HepG2 (cell line): ENCODE measurements around the gene KCNF1. TPM values are rescaled to one million over a fixed set of nuclear protein-coding genes. Genes with fewer than 3 reads are reported as not detected.

Source experiments
- ATAC-seq: fragments of 200-7000 bp; cut with Tn5 transposase; 3 replicates; pipeline ENCODE4 v1.9.1; 2020; ENCODE audit warnings: mild to moderate bottlenecking, moderate library complexity
- BruUV-seq: library from RNA; stranded (reverse); fragments of 400-500 nt; replicated peaks from 2 replicates; lab custom pipeline; 2021; lab: Mats Ljungman, UMichigan
- CTCF ChIA-PET: fragments of 300-600 bp; formaldehyde crosslinking; extraction: SDS; loops from one replicate; lab custom pipeline; 2021; ENCODE audit warnings: low total read pairs, inconsistent platforms, low intra/inter-chr PET ratio; lab: Yijun Ruan, JAX
- POLR2A ChIA-PET: fragments of 350-600 bp; sonication (Branson Sonifier 250); formaldehyde crosslinking; loops from one replicate; lab custom pipeline; 2020; ENCODE audit warnings: antibody characterized with exemption, inconsistent platforms; lab: Yijun Ruan, JAX
- DNase-seq: peaks from one replicate; pipeline ENCODE4 v3.0.0-alpha.2; 2015; ENCODE audit warnings: low spot score
- FAIRE-seq: peaks from 3 replicates; lab custom pipeline; 2011; peaks lifted over from hg19 to GRCh38; lab: Jason Lieb, UNC
- H2AFZ ChIP-seq: one replicate; pipeline ENCODE4 v1.6.1; 2011; ENCODE audit warnings: low read length, inconsistent platforms
- H3K27ac ChIP-seq: fragments of 300-600 bp; 3 replicates; pipeline ENCODE4 v1.8.0; 2011; ENCODE audit warnings: mixed run types, mild to moderate bottlenecking, mixed read lengths, low read length, inconsistent platforms; ENCODE audit not compliant: insufficient read depth; ENCODE audit errors: extremely low read length
- H3K27me3 ChIP-seq, 2 experiments: fragments of 200-600 bp in 1 of 2; 2 replicates in 1 of 2; 3 replicates in 1 of 2; pipeline versions ENCODE4 v1.6.0 to v1.8.0; 2011; ENCODE audit warnings: low read length in 2 of 2, mild to moderate bottlenecking in 2 of 2, moderate library complexity in 2 of 2, inconsistent platforms in 1 of 2; ENCODE audit not compliant: insufficient read depth in 2 of 2, control insufficient read depth in 1 of 2
- H3K36me3 ChIP-seq, 2 experiments: fragments of 200-600 bp in 1 of 2; replicated peaks in 1 of 2; 2 replicates in 1 of 2; 3 replicates in 1 of 2; pipeline versions ENCODE4 v1.5.1 to v1.8.0; 2011; ENCODE audit warnings: low read length in 2 of 2, inconsistent platforms in 1 of 2; ENCODE audit not compliant: insufficient read depth in 2 of 2, control insufficient read depth in 1 of 2
- H3K4me1 ChIP-seq: 2 replicates; pipeline ENCODE4 v1.5.1; 2012; ENCODE audit warnings: low read length, inconsistent platforms; ENCODE audit not compliant: insufficient read depth
- H3K4me2 ChIP-seq: 2 replicates; pipeline ENCODE4 v1.6.0; 2011; ENCODE audit warnings: low read depth, low read length, inconsistent platforms
- H3K4me3 ChIP-seq, 3 experiments: fragments of 200-600 bp in 1 of 3; sonication (generic), shearing (Covaris generic) in 1 of 3; replicated peaks in 1 of 3; 2 replicates each; pipeline ENCODE4 v1.5.1; 2011 to 2016; ENCODE audit warnings: low read length in 3 of 3, inconsistent platforms in 2 of 3, low read depth in 2 of 3, mild to moderate bottlenecking in 2 of 3, control low read depth in 1 of 3, mixed read lengths in 1 of 3; ENCODE audit not compliant: insufficient read depth in 1 of 3
- H3K79me2 ChIP-seq: one replicate; pipeline ENCODE4 v1.6.1; 2011; ENCODE audit warnings: low read length, inconsistent platforms; ENCODE audit not compliant: insufficient read depth
- H3K9ac ChIP-seq: 2 replicates; pipeline ENCODE4 v1.6.0; 2011; ENCODE audit warnings: mild to moderate bottlenecking, low read depth, low read length, inconsistent platforms; ENCODE audit not compliant: insufficient read depth
- H3K9me3 ChIP-seq: 2 replicates; pipeline ENCODE4 v1.5.1; 2012; ENCODE audit warnings: mild to moderate bottlenecking, low read length
- H4K20me1 ChIP-seq: 2 replicates; pipeline ENCODE4 v1.6.0; 2011; ENCODE audit warnings: inconsistent platforms, mild to moderate bottlenecking, low read length, moderate library complexity; ENCODE audit not compliant: insufficient read depth
- KDM5A ChIP-seq: fragments of 200-600 bp; sonication (generic); IDR thresholded peaks from 2 replicates; pipeline ENCODE4 v1.7.0; 2018; ENCODE audit warnings: antibody characterized with exemption, mild to moderate bottlenecking, low read length, borderline replicate concordance
- MED8 ChIP-seq: sonication (generic); formaldehyde crosslinking; IDR thresholded peaks from 2 replicates; pipeline ENCODE4 v1.8.1; 2023; ENCODE audit warnings: mild to moderate bottlenecking, missing genetic modification reagents; ENCODE audit not compliant: insufficient replicate concordance
- SMARCE1 ChIP-seq: fragments of 450-650 bp; IDR thresholded peaks from 2 replicates; pipeline ENCODE4 v1.6.1; 2017; ENCODE audit warnings: borderline replicate concordance
- SRY ChIP-seq: sonication (generic); formaldehyde crosslinking; IDR thresholded peaks from 2 replicates; pipeline ENCODE4 v1.8.0; 2022; ENCODE audit warnings: mild to moderate bottlenecking, missing genetic modification reagents
- TAF1 ChIP-seq: sonication (generic); formaldehyde crosslinking; IDR thresholded peaks from 2 replicates; pipeline ENCODE4 v1.4.0; 2020; ENCODE audit warnings: missing genetic modification reagents
- ZNF619 ChIP-seq: sonication (generic); formaldehyde crosslinking; IDR thresholded peaks from 2 replicates; pipeline ENCODE4 v1.4.0; 2020; ENCODE audit warnings: mild to moderate bottlenecking, missing genetic modification reagents
- ZNF788 ChIP-seq: sonication (generic); formaldehyde crosslinking; IDR thresholded peaks from 2 replicates; pipeline ENCODE4 v1.5.0; 2020; ENCODE audit warnings: mild to moderate bottlenecking, missing genetic modification reagents, borderline replicate concordance
- WGBS: methylation state at CpG from one replicate; pipeline ENCODE4 v1.1.6; 2017; ENCODE audit warnings: low lambda C conversion rate; 5-methylcytosine and 5-hydroxymethylcytosine counted together
- in situ Hi-C: cut with HindIII; loops from 2 replicates; pipeline ENCODE4 v1.10.0; 2017; ENCODE audit warnings: low pct_unique_long_range_greater_than_20kb; ENCODE audit not compliant: extremely low pct_ligation_motif_present
- intact Hi-C: fragments of 100-400 bp; cut with micrococcal nuclease; formaldehyde crosslinking; loops from one replicate; pipeline ENCODE4 v1.10.0; 2022; ENCODE audit not compliant: unreplicated experiment
- polyA plus RNA-seq, 8 experiments: library from polyadenylated mRNA; depleted of rRNA in 3 of 8; stranded (reverse) in 7 of 8; unstranded in 1 of 8; fragments of >200 nt; fragmentation: Illumina TruSeq in 4 of 8; extraction: Trizol in 4 of 8; gene quantifications; 2 replicates each; pipeline versions ENCODE4 v1.2.1 to v1.2.3, GENCODE V29; 2011 to 2016; ENCODE audit warnings: low read depth in 4 of 8, missing spikeins in 1 of 8, mixed read lengths in 1 of 8; ENCODE audit not compliant: insufficient read depth in 1 of 8
- total RNA-seq, 5 experiments: library from RNA; depleted of rRNA; stranded (reverse); fragments of >200 nt; fragmentation: Illumina TruSeq; extraction: Trizol; gene quantifications; 2 replicates each; pipeline ENCODE4 v1.2.3, GENCODE V29; 2016; ENCODE audit warnings: low read depth in 1 of 5
- TF ChIP-seq, protein P1 (sequence below): IDR thresholded peaks from 2 replicates; pipeline ENCODE4 v1.6.1; 2018; ENCODE audit warnings: missing genetic modification reagents
- TF ChIP-seq, protein P2 (sequence below): sonication (generic); formaldehyde crosslinking; IDR thresholded peaks from 2 replicates; pipeline ENCODE4 v1.8.0; 2022; ENCODE audit warnings: missing genetic modification reagents, mild to moderate bottlenecking, moderate library complexity, borderline replicate concordance
- TF ChIP-seq, protein P3 (sequence below): sonication (generic); formaldehyde crosslinking; IDR thresholded peaks from 2 replicates; pipeline ENCODE4 v1.8.0; 2023; ENCODE audit warnings: mild to moderate bottlenecking, missing genetic modification reagents
- TF ChIP-seq, protein P4 (sequence below): sonication (generic); formaldehyde crosslinking; IDR thresholded peaks from 2 replicates; pipeline ENCODE4 v1.4.0; 2020; ENCODE audit warnings: mild to moderate bottlenecking, missing genetic modification reagents
- TF ChIP-seq, protein P5 (sequence below): IDR thresholded peaks from 2 replicates; pipeline ENCODE4 v1.6.1; 2016; ENCODE audit warnings: missing compliant biosample characterization, missing genetic modification reagents, borderline replicate concordance
- TF ChIP-seq, protein P6 (sequence below): sonication (generic); formaldehyde crosslinking; IDR thresholded peaks from 2 replicates; pipeline ENCODE4 v1.4.0; 2020; ENCODE audit warnings: missing genetic modification reagents

Gene KCNF1
- total and polyA plus RNA-seq, 2 of the 13 experiments (the other 11 are each of a cell fraction or from before 2014, with no cell fraction given) = 0.09 to 0.12 TPM

DNA sequence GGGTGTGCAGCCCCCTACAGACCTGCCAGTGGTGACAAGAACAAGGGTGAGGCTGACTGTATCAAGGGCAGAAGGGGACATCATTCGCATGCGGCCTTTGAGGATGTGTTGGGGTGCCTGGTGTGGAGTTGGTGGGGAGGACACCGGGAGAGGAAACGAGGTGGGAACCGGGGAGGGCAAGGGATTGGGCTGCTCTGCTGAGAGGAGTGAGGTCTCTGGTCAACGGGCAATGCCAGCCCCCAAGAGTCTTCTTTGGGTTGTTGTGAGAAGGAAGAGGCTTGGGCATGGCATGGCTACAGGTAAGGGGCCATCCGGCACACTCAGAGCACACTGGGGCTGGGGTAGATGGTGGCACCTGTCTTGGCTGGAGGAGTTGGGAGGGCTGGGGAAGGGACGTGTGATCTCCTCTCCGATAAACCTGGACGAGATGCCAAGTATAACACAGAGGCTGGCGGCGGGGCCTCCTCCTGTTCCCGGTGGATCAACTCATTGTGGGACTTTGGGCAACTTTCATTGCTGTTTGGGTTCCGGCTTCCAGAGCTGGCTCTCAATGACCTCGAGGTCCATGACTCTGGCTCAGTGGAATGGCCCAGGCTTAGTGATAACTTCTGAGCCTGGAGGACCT, 37.0 kb downstream of the KCNF1 start (continued):
- TF ChIP-seq, protein P1, sequence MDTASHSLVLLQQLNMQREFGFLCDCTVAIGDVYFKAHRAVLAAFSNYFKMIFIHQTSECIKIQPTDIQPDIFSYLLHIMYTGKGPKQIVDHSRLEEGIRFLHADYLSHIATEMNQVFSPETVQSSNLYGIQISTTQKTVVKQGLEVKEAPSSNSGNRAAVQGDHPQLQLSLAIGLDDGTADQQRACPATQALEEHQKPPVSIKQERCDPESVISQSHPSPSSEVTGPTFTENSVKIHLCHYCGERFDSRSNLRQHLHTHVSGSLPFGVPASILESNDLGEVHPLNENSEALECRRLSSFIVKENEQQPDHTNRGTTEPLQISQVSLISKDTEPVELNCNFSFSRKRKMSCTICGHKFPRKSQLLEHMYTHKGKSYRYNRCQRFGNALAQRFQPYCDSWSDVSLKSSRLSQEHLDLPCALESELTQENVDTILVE (CRISPR knock-in tag) = no peak
- no peak for TF ChIP-seq KDM5A
- no peak for TF ChIP-seq SMARCE1
- TF ChIP-seq, all 625 proteins: peak for 0

DNA sequence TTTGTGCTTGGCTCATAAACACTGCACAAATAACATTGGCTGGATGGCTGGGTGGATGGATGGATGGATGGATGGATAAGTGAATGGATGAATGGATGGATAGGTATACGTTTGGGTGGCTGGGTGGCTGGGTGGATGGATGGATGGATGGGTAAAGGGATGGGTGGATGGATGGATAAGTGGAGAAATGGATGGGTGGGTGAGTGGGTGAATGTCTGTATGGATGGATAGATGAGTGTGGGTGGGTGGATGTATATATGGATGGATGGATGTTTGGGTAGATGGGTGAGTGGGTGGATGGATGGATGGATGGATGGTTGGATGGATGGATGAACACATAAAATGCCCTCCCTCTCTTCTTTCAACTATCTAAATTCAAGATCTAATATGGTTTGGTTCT, 38.1 kb downstream of the KCNF1 start:
- H3K27me3 ChIP-seq = peaks cover 6 to 48% of the 10 kb centered on the region in 2 experiments; a peak in 4 of 5 replicates
- 8% methylated on average over 1 of the region's 1 CpG for WGBS
- H3K4me2 ChIP-seq = no peak overlapping the region
- H2AFZ ChIP-seq = no peak overlapping the region
- H3K9ac ChIP-seq = no peak overlapping the region
- POLR2A ChIA-PET = no interaction called here
- ATAC-seq (no peak), FAIRE-seq (no peak), DNase-seq (no peak)
- H3K4me3 ChIP-seq = no peak overlapping the region
- H3K27ac ChIP-seq = no peak overlapping the region
- CTCF ChIA-PET = no interaction called here
- no TSS peak for BruUV-seq
- intact Hi-C loops = loop anchor here (10.0 kb wide), 1 partner anchor 1525 kb away; no protein-coding TSS in a partner anchor
- peaks cover 11% of the 10 kb centered on the region for H3K9me3 ChIP-seq
- no peaks in the 10 kb centered on the region for H3K4me1 ChIP-seq
- H4K20me1 ChIP-seq = no peaks in the 10 kb centered on the region
- H3K79me2 ChIP-seq = no peaks in the 10 kb centered on the region
- no peaks in the 10 kb centered on the region for H3K36me3 ChIP-seq
- in situ Hi-C loops = no loop called here
- TF ChIP-seq, protein P2, sequence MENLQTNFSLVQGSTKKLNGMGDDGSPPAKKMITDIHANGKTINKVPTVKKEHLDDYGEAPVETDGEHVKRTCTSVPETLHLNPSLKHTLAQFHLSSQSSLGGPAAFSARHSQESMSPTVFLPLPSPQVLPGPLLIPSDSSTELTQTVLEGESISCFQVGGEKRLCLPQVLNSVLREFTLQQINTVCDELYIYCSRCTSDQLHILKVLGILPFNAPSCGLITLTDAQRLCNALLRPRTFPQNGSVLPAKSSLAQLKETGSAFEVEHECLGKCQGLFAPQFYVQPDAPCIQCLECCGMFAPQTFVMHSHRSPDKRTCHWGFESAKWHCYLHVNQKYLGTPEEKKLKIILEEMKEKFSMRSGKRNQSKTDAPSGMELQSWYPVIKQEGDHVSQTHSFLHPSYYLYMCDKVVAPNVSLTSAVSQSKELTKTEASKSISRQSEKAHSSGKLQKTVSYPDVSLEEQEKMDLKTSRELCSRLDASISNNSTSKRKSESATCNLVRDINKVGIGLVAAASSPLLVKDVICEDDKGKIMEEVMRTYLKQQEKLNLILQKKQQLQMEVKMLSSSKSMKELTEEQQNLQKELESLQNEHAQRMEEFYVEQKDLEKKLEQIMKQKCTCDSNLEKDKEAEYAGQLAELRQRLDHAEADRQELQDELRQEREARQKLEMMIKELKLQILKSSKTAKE (CRISPR knock-in tag) = no peak
- TF ChIP-seq, protein P3, sequence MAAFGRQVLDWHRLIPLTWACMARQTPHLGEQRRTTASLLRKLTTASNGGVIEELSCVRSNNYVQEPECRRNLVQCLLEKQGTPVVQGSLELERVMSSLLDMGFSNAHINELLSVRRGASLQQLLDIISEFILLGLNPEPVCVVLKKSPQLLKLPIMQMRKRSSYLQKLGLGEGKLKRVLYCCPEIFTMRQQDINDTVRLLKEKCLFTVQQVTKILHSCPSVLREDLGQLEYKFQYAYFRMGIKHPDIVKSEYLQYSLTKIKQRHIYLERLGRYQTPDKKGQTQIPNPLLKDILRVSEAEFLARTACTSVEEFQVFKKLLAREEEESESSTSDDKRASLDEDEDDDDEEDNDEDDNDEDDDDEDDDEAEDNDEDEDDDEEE (CRISPR knock-in tag) = no peak
- TF ChIP-seq, protein P4, sequence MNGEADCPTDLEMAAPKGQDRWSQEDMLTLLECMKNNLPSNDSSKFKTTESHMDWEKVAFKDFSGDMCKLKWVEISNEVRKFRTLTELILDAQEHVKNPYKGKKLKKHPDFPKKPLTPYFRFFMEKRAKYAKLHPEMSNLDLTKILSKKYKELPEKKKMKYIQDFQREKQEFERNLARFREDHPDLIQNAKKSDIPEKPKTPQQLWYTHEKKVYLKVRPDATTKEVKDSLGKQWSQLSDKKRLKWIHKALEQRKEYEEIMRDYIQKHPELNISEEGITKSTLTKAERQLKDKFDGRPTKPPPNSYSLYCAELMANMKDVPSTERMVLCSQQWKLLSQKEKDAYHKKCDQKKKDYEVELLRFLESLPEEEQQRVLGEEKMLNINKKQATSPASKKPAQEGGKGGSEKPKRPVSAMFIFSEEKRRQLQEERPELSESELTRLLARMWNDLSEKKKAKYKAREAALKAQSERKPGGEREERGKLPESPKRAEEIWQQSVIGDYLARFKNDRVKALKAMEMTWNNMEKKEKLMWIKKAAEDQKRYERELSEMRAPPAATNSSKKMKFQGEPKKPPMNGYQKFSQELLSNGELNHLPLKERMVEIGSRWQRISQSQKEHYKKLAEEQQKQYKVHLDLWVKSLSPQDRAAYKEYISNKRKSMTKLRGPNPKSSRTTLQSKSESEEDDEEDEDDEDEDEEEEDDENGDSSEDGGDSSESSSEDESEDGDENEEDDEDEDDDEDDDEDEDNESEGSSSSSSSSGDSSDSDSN (CRISPR knock-in tag) = no peak
- TF ChIP-seq, protein P5, sequence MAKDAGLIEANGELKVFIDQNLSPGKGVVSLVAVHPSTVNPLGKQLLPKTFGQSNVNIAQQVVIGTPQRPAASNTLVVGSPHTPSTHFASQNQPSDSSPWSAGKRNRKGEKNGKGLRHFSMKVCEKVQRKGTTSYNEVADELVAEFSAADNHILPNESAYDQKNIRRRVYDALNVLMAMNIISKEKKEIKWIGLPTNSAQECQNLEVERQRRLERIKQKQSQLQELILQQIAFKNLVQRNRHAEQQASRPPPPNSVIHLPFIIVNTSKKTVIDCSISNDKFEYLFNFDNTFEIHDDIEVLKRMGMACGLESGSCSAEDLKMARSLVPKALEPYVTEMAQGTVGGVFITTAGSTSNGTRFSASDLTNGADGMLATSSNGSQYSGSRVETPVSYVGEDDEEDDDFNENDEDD (CRISPR knock-in tag) = no peak
- no peak for TF ChIP-seq SRY (CRISPR knock-in tag)
- TF ChIP-seq, protein P6, sequence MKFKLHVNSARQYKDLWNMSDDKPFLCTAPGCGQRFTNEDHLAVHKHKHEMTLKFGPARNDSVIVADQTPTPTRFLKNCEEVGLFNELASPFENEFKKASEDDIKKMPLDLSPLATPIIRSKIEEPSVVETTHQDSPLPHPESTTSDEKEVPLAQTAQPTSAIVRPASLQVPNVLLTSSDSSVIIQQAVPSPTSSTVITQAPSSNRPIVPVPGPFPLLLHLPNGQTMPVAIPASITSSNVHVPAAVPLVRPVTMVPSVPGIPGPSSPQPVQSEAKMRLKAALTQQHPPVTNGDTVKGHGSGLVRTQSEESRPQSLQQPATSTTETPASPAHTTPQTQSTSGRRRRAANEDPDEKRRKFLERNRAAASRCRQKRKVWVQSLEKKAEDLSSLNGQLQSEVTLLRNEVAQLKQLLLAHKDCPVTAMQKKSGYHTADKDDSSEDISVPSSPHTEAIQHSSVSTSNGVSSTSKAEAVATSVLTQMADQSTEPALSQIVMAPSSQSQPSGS (CRISPR knock-in tag) = no peak
- TF ChIP-seq ZNF619 = no peak
- TF ChIP-seq ZNF788 = no peak
- no peak for TF ChIP-seq TAF1
- TF ChIP-seq MED8 = no peak
